Embryonic facial prominence (tissue), 1 donor: ENCODE results near the gene RAB28.
"Not testable (repeated sequence)": the region's sequence is repeated elsewhere in the genome, so short reads cannot be mapped to it uniquely, and the experiment has no call there.

Experiments used
- DNase-seq: peaks from one replicate; pipeline ENCODE4 v3.0.0-alpha.2; 2016; ENCODE audit errors: extremely low spot score

RAB28 gene

DNA sequence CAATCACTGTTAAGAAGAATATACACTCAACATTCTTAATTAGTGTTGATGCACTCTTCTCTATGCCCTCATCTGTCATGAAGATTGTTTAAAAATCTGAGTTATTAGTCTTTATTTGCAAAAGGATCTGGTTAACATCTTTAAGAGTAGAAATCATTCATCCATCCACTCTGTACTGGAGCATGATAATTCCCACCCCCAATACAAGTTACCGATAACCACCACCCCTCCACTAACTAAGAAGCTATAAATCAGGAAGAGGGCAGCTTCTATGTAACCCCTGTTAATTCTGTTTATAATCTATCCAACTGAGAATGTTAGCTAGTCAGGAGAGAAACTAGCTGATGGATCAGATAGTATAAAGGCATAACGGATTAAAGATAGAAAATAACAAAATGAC, 34.5 kb downstream of the RAB28 start:
- no peak for DNase-seq

DNA sequence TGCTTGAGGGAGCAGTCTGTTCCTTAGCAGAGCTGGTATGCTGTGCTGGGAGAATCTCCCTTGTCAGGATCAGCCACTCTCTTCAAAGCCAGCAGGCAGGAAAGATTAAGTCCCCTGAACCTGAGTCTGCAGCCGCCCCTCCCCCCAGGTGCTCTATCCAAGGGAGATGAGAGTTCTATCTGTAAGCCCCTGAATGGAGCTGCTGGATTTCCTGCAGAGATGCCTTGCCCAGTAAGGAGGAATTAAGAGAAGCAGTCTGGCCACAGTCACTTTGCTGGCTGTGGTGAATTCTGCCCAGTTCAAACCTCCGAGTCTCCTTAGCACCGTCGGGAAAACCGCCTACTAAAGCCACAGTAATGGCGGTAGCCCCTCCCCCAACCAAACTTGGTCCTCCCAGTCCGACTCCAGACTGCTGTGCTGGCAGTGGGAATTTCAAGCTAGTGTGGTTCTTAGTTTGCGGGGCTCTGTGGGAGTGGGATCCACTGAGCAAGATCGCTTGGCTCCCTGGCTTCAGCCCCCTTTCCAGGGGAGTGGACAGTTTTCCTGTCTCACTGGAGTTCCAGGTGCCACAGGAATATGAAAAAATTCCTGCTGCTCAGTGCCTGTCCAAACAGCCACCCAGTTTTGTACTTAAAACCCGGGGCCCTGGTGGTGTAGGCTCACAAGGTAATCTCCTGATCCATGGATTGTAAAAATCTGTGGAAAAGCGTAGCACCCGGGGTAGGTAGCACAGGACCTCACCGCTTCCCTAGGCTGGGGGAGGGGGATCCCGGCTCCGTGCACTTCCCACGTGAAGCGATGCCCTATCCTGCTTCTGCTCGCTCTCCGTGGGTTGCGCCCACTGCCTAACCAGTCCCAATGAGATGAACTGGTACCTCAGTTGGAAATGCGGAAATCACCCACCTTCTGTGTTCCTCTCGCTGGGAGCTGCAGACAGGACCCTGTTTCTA, 38.0 kb downstream of the RAB28 start:
- no peak for DNase-seq

DNA sequence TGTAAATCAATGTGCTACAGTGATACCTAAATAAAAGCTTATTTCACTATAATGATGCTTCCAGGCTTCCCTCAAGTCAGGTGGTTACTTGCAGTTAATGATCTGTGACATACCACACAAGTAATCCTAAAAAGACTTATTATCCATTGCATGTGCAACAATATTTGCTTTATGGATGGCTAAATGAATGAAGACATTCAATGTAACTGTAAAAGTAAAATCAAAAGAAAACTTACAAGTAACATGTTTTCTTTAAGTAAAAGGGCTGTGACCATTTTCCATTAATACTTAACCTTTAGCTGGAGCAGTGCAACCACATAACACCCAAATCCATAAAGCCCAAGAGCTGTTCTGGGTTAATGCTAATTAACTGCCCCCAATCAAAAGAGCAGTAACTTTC, 42.6 kb downstream of the RAB28 start:
- no peak for DNase-seq

DNA sequence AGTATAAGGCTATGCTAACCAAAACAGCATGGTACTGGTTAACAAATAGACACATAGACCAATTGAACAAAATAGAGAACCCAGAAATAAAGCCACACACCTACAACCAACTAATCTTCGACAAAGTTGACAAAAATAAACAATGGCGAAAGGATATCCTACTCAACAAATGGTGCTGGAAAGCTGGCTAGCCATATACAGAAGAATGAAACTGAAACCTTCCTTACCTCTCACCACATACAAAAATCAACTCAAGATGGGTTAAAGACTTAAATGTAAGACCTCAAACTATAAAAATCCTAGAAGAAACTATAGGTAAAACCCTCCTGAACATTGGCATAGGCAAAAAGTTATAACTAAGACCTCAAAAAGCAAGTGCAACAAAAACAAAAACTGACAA, 47.2 kb downstream of the RAB28 start:
- DNase-seq, result no peak

DNA sequence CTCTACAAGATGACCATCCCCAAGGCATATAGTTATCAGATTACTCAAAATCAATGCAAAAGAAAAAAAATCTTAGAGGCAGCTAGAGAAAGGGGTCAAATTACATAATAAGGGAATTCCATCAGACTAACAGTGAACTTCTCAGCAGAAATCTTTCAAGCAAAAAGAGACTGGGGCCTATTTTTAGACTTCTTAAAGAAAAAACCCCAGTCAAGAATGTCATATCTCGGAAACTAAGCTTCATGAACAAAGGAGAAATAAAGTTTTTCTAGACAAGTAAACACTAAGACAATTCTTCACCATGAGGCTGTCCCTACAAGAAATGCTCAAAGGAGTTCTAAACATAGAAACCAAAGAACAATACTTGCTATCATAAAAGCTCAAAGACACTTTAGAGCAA, 51.7 kb downstream of the RAB28 start:
- no peak for DNase-seq

DNA sequence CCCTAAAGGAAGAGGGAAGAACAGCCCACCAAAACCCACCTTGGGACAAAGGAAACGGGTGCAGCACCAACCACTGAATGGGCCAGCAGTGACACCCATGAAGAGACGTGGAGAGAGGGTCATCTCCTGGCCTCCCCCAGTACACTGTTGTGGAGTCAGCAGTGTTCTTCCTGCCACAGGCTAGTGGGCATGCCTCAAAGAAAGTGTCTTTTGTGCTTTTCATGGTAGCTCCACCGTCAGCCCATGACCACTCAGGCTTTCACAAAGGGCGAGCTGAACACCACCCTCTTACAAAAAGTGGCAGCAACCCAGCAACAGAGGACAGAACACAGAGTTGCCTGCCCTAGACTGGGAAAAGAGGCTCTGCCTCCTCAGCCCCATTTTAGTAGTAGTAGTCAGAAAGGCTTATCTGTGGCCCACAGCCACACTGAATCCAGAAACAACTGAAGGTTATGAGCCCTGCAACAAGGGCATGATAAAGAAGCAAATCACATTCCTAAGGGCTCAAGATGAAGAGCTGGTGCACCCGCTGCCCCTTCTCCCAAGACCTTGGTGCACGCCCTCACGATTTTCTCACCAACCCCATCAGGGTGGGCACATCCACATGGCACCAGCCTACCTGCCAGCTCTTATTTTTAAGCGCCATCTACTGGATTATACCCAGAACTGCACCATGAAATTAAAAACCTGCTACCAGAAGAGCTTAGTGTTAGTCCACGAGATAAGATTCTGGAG, 53.1 kb downstream of the RAB28 start:
- DNase-seq, result no peak

DNA sequence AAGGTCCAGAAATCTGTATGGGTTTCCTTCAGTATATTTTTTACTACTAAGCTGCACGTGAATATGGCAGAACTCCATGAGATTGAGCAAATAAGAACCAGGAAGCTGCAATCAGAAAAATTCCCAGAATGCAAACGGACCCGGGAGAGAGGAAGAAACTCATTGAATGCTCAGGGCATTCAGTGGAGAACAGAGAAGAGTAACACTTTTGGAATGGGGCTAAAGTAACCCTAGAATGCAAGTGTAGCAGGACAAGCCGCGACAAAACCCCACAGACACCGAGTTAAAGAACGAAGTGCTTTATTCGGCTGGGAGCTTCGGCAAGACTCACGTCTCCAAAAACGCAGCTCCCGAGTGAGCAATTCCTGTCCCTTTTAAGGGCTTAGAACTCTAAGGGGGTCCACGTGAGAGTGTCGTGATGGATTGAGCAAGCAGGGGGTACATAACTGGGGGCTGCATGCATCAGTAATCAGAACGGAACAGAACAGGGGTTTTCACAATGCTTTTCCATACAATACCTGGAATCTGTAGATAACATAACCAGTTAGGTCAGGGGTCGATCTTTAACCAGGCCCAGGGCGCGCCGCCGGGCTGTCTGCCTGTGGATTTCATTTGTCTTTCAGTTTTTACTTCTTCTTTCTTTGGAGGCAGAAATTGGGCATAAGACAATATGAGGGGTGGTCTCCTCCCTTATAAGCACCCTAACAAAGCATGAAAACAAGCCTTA, 56.4 kb downstream of the RAB28 start:
- DNase-seq, result no peak

DNA sequence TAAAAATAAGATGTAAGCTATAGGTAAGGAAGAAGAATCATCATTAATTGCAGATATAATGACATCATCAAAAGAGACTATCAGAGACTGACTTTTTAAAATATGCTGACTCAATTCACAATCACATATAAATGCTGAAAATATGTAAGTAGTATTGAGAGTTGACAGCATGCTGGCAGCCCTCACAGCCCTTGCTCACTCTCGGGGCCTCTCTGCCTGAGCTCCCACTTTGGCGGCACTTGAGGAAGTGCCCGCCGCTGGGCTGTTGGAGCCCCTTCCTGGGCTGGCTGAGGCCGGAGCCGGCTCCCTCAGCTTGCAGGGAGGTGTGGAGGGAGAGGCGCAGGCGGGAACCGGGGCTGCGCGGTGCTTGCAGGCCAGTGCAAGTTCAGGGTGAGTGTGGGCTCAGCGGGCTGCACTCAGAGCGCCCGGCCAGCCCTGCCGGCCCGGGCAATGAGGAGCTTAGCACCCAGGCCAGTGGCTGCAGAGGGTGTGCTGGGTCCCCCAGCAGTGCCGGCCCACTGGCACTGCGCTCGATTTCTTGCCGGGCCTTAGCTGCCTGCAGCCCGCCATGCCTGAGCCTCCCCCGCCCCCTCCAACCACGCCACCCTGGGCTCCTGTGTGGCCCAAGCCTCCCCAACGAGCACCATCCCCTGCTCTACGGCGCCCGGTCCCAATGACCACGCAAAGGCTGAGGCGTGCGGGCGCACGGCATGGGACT, 68.9 kb downstream of the RAB28 start:
- no peak for DNase-seq

DNA sequence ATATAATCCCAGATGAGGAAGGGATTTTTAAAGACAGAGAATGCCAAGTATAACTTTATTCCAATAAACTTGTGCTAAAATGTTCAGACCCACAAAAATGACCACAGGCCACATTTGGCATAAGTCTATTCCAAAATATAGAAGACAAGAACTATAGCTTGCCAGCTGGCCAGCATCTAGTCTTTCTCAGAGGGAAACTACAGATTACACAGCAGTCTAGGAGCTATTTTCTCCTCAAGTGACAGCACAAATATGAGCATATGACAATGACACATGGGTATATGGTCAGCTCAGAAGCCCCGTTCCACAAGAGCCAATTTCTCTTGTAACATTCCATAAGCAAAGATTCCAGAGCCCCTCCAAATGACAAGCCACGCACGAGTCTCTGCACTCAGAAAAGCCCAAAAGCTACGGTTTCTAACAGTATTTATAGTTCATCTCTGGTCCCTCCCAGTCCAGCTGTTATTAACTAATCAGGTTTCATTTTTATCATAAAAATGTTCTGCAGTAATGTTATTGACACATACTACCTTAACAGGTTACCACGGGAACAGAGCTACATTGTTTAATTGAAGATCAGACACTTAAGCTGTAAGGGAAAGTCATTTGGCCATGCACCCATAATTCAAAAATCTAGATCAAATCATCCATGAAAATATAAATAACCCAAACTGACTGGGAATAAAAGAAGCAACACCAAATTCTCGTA, 70.3 kb downstream of the RAB28 start:
- no peak for DNase-seq

DNA sequence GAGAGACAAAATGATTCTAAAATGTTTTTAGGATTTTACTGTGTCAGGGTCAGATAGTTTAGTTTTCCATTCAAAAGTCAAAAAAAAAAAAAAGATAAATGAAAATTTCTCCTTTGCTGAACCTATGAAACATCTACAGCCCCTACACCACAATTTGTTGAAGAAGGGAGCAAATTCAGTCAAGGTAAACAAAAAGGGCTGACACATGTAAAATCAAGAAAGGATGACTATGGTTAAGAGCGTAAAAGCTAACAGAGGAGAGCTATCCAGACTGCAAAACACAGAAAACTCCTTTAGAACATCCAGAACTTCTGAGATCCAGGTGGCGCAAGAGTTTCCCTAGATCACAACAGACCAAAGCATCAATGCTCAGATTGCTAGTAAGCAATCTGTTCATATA, 72.2 kb downstream of the RAB28 start:
- no peak for DNase-seq

DNA sequence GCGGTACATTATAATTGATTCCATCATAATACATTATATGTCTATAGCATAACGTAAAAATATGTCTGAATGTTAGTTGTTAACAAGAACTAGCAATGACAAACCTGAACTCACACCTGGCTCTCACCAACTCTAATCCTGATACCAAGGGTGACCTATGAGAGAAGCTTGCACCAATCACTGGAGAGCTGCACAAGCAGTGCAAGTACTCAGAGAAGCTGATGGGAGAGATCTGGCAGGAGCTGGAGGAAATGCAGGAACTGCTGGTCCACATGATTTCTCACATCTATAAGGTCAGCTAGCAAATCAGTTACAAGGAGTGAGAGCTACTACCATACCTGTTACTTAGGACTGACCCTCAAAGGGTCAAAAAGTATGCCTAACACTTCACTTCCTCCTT, 74.8 kb downstream of the RAB28 start:
- no peak for DNase-seq

DNA sequence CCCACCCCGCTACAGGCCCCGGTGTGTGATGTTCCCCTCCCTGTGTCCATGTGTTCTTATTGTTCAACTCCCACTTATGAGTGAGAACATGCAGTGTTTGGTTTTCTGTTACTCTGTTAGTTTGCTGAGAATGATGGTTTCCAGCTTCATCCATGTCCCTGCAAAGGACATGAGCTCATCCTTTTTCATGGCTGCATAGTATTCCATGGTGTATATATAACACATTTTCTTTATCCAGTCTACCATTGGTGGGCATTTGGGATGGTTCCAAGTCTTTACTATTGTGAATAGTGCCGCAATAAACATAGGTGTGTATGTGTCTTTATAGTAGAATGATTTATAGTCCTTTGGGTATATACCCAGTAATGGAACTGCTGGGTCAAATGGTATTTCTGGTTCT, 78.0 kb downstream of the RAB28 start:
- not testable (repeated sequence) for DNase-seq

DNA sequence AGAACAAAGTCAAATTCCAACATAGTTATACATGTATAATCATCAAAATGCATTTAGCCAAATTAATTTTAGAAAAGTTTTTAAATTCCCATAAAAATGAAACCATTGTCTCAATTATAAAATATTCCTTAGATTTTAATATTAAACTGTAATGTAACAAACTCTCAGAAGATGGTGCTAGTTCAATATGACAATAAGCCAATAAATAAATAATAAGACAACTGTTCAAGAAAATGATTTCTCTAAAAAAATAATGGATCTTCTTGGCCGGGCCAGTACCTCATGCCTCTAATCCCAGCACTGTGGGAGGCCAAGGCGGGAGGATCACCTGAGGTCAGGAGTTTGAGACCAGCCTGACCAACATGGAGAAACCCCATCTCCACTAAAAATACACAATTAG, 80.3 kb downstream of the RAB28 start:
- DNase-seq, result no peak

DNA sequence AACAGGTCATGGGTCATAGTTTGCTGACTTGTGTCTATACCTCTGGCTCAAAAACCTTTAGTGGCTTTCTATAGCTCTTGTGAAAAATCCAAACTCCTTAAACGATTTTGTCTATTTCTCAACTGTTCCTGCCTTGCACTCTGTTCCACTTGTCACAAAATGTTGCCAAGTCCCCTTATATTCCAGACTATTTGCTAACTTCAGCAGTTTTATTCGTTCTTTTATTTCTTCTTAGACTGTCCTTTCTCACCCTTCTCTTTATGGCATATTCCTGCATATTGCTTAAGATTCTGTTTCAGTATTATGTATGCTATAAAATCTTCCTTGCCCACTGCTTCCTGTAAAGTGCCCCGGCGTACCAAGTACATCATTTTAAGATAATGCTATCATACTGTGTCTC, 80.8 kb downstream of the RAB28 start:
- DNase-seq, result no peak

DNA sequence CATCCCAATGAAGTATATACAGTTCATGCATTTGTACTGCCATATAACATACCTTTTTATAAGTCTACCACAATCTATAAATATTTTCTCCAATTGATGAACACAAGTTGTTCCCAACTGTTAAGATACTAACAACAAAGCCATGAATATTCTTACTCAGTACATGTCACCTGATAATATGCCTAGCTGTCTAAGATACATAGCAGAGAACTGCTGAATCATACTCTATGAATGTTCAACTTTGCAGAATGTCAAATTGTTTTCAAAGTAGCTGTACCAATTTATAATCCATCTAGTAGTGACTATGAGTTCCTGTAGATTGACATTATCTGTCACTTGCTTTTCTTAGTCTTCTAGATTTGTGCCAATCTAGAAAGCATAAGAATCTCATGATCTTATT, 84.9 kb downstream of the RAB28 start:
- DNase-seq, result no peak

DNA sequence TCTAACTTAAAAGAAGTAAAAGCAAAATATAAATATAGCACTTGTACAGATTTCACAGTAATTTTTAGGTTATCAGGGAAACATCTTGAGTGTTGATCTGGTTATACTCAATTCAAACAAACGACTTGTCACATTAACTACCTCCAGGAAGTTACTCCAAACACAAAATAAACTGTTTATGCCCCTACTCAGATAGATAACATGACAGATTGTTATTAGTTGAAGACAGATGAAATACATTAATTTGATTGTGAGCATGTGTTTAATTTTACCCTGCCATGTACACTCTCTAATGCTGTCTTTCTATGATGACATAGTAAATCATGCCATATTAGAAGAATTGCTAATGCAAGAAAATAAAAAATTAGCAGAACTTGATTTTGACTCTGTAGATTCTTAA, 88.0 kb downstream of the RAB28 start:
- DNase-seq, result no peak

DNA sequence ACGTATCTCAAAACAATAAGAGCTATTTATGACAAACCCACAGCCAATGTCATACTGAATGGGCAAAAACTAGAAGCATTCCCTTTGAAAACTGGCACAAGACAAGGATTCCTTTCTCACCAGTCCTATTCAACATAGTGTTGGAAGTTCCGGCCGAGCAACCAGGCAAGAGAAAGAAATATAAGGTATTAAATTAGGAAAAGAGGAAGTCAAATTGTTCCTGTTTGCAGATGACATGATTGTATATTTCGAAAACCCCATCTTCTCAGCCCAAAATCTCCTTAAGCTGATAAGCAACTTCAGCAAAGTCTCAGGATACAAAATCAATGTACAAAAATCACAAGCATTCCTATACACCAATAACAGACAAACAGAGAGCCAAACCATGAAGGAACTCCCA, 94.2 kb downstream of the RAB28 start:
- DNase-seq, result not testable (repeated sequence)

DNA sequence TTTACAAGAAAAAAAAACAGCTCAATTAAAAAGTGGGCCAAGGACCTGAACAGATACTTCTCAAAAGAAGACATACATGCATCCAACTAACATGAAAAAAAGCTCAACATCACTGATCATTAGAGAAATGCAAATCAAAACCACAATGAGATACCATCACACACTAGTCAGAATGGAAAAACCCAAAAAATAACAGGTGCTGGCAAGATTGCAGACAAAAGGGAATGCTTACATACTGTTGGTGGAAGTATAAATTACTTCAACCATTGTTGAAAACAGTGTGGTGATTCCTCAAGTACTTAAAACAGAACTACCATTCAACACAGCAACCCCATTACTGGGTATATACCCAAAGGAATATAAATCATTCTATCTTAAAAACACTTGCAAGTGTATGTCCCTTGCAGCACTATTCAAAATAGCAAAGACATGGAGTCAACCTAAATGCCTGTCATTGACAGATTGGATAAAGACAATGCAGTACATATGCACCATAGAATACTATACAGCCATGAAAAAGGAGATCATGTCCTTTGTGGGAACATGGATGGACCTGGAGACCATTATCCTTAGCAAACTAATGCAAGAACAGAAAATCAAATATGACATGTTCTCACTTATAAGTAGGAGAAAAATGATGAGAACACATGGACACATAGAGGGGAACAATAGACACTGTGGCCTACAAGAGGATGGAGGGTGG, 97.6 kb downstream of the RAB28 start:
- no peak for DNase-seq

DNA sequence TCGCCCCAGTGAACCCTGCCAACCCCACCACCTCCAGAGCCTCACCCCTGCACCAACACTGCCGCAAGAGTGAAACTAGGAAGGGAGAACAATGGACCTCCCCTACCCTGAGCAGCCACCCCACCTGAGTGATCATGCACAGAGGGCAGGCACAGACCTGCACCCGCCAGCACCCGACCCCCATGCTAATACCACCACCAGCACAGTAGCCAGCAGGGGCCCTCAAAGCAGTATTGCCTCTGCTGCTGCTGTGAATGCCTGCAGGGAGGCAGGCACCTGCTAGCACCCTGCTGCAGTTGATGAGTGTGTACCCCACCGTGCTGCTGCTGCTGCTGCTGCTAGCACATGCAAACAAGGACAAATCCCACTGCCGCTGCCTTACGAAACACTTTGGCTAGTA, 100.1 kb downstream of the RAB28 start:
- no peak for DNase-seq

DNA sequence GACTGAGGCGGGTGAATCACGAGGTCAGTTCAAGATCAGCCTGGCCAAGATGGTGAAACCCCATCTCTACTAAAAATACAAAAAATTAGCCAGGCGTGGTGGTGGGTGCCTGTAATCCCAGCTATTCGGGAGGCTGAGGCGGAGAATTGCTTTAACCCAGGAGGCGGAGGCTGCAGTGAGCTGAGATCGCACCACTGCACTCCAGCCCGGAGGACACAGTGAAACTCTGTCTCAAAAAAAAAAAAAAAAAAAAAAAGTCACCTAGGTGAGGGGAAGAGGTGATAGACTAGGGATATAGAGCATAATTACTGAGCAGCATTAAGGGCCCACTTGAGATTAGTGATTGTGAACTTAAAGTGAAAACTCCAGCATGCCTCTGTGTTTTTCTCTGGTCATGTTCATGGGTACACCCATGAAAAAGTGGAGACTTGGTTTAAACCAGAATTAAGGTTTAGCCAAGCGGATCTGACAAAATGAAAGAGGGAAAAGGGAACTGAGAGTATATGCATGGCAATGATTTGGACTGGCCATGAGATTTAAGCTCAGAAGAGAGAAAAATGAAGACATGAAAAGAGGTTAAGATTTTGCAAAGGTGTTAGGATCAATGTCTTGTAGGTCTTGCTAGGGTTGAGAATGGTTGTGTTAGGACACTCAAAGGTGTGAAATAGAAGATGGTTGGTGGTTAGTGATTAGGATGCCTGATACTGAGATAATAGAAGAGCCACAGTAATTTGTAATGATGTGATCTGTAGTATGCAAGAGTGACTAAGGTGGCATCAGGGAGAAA, 105.0 kb downstream of the RAB28 start:
- DNase-seq, result no peak
